PC-3 (cell line): Measurements from ENCODE around the gene SPEN. TPM values are rescaled to one million over a fixed set of nuclear protein-coding genes. Genes with fewer than 3 reads are reported as not detected.

Source experiments
- ATAC-seq: fragments of 200-7000 bp; cut with Tn5 transposase; 2 replicates; pipeline ENCODE4 v1.9.1; 2020; ENCODE audit warnings: mild to moderate bottlenecking, moderate library complexity
- BruUV-seq: library from RNA; stranded (reverse); fragments of 400-500 nt; replicated peaks from 2 replicates; lab custom pipeline; 2021; lab: Mats Ljungman, UMichigan
- CTCF ChIA-PET: fragments of 300-600 bp; sonication (Branson Sonifier 250); formaldehyde crosslinking; loops from one replicate; lab custom pipeline; 2022; ENCODE audit warnings: antibody characterized with exemption; lab: Charles Lee
- POLR2A ChIA-PET: fragments of 300-600 bp; sonication (Branson Sonifier 250); formaldehyde crosslinking; loops from one replicate; lab custom pipeline; 2022; ENCODE audit warnings: antibody characterized with exemption; ENCODE audit not compliant: unreplicated experiment; lab: Charles Lee
- DNase-seq: peaks from one replicate; pipeline ENCODE4 v3.0.0-alpha.2; 2015
- H2AFZ ChIP-seq: fragments of 300-600 bp; sonication (generic); 2 replicates; pipeline ENCODE4 v1.6.0; 2016; ENCODE audit warnings: antibody characterized with exemption, low read length
- H3F3A ChIP-seq: fragments of 300-600 bp; sonication (generic); one replicate; pipeline ENCODE4 v1.6.0; 2017; ENCODE audit warnings: antibody characterized with exemption, low read length, control low read depth, mild to moderate bottlenecking; ENCODE audit not compliant: unreplicated experiment
- H3K27ac ChIP-seq: fragments of 300-600 bp; sonication (generic); 2 replicates; pipeline ENCODE4 v1.5.1; 2016; ENCODE audit warnings: mild to moderate bottlenecking, low read length
- H3K27me3 ChIP-seq: fragments of 300-600 bp; sonication (generic); 2 replicates; pipeline ENCODE4 v1.6.1; 2016; ENCODE audit warnings: low read length, mixed read lengths
- H3K36me3 ChIP-seq: fragments of 300-600 bp; sonication (generic); 2 replicates; pipeline ENCODE4 v1.6.1; 2016; ENCODE audit warnings: low read depth, mixed run types, low read length, mixed read lengths
- H3K4me1 ChIP-seq: fragments of 300-600 bp; sonication (generic); 2 replicates; pipeline ENCODE4 v1.5.1; 2016; ENCODE audit warnings: low read length; ENCODE audit not compliant: insufficient read depth
- H3K4me2 ChIP-seq: fragments of 300-600 bp; sonication (generic); 2 replicates; pipeline ENCODE4 v1.6.0; 2016; ENCODE audit warnings: low read length
- H3K4me3 ChIP-seq: fragments of 300-600 bp; sonication (generic); 2 replicates; pipeline ENCODE4 v1.5.1; 2016; ENCODE audit warnings: mild to moderate bottlenecking, low read length, mixed read lengths
- H3K79me2 ChIP-seq: fragments of 300-600 bp; sonication (generic); 2 replicates; pipeline ENCODE4 v1.6.1; 2017; ENCODE audit warnings: low read length, mixed read lengths
- H3K9ac ChIP-seq: fragments of 300-600 bp; sonication (generic); 2 replicates; pipeline ENCODE4 v1.6.0; 2016; ENCODE audit warnings: mild to moderate bottlenecking, low read length
- H3K9me2 ChIP-seq: fragments of 300-600 bp; sonication (generic); replicated peaks from 2 replicates; pipeline ENCODE4 v1.6.1; 2016; ENCODE audit warnings: mixed run types, low read length, mixed read lengths
- H3K9me3 ChIP-seq: fragments of 300-600 bp; sonication (generic); 2 replicates; pipeline ENCODE4 v1.6.1; 2016; ENCODE audit warnings: low read length, mixed read lengths
- H4K20me1 ChIP-seq: fragments of 300-600 bp; sonication (generic); 2 replicates; pipeline ENCODE4 v1.6.1; 2016; ENCODE audit warnings: low read length, mixed read lengths
- CTCF ChIP-seq: fragments of 300-600 bp; sonication (generic); conservative IDR thresholded peaks from 2 replicates; pipeline ENCODE4 v1.5.1; 2017; ENCODE audit warnings: antibody characterized with exemption, low read depth, mild to moderate bottlenecking, low read length
- EZH2 ChIP-seq: fragments of 300-600 bp; sonication (generic); IDR thresholded peaks from one replicate; pipeline ENCODE4 v1.6.1; 2017; ENCODE audit warnings: antibody characterized with exemption, mild to moderate bottlenecking, low read length; ENCODE audit not compliant: unreplicated experiment
- EZH2phosphoT487 ChIP-seq: fragments of 300-600 bp; sonication (generic); IDR thresholded peaks from 2 replicates; pipeline ENCODE4 v1.6.1; 2018; ENCODE audit warnings: mild to moderate bottlenecking, antibody characterized with exemption, low read length, borderline replicate concordance
- intact Hi-C: fragments of 100-400 bp; cut with micrococcal nuclease; formaldehyde crosslinking; loops from 2 replicates; pipeline ENCODE4 v1.9.0; 2023
- total RNA-seq: library from RNA; depleted of rRNA; stranded (reverse); fragments of >200 nt; gene quantifications from 2 replicates; pipeline ENCODE4 v1.2.3, GENCODE V29; 2014

Gene SPEN
- total RNA-seq, 1 experiment from 2014 or later, result 26.7 TPM

- Histone ChIP-seq H3K4me1 (0 out of 2 replicates have a peak, but pooled peaks cover 12% of the 10 kb centered on the region), H3K27me3 (no peaks in the 10 kb centered on the region), H3F3A (no peaks in the 10 kb centered on the region), H4K20me1 (0 out of 2 replicates have a peak, but pooled peaks cover 10% of the 10 kb centered on the region), H2AFZ (no peak overlapping the region), H3K79me2 (no peaks in the 10 kb centered on the region), H3K4me3 (no peak overlapping the region), H3K27ac (no peak overlapping the region), H3K9ac (no peak overlapping the region), H3K4me2 (no peak overlapping the region), H3K9me3 (no peaks in the 10 kb centered on the region), H3K9me2 (no peaks in the 10 kb centered on the region), H3K36me3 (peaks cover 31% of the 10 kb centered on the region; the same call in 1 of the 2 replicates)
- no peak for DNase-seq
- POLR2A ChIA-PET, result interaction anchor here (0.7 kb wide), 1 partner anchor 147 kb away, joined by 3 read pairs; no protein-coding TSS in a partner anchor
- intact Hi-C loops, result no loop called here
- ATAC-seq, result no peak
- CTCF ChIA-PET, result no interaction called here
- no TSS peak for BruUV-seq
- TF ChIP-seq EZH2, result no peak
- no peak for TF ChIP-seq EZH2phosphoT487
- TF ChIP-seq CTCF, result no peak
Measured at GRCh38 chr1:15935056-15935950, 87.8 kb downstream of the SPEN start.

GRCh38 chr1:15936025-15936424, 88.5 kb downstream of the SPEN start:
- Histone ChIP-seq H2AFZ (no peak overlapping the region), H3K9me2 (no peaks in the 10 kb centered on the region), H3K9ac (no peak overlapping the region), H3K4me2 (no peak overlapping the region), H3K4me1 (0 out of 2 replicates have a peak, but pooled peaks cover 12% of the 10 kb centered on the region), H3K9me3 (no peaks in the 10 kb centered on the region), H3K79me2 (no peaks in the 10 kb centered on the region), H3K27ac (no peak overlapping the region), H3F3A (no peaks in the 10 kb centered on the region), H3K27me3 (no peaks in the 10 kb centered on the region), H3K36me3 (peaks cover 27% of the 10 kb centered on the region; the same call in 1 of the 2 replicates), H3K4me3 (no peak overlapping the region), H4K20me1 (0 out of 2 replicates have a peak, but pooled peaks cover 10% of the 10 kb centered on the region)
- no TSS peak for BruUV-seq
- TF ChIP-seq EZH2 (no peak), CTCF (no peak), EZH2phosphoT487 (no peak)
- ChIA-PET CTCF (no interaction called here), POLR2A (interaction anchor here (0.7 kb wide), 1 partner anchor 147 kb away, joined by 3 read pairs; no protein-coding TSS in a partner anchor)
- no peak for DNase-seq
- intact Hi-C loops, result no loop called here
- ATAC-seq, result no peak
